Neural crest cell (in vitro differentiated cells): ENCODE data around the gene GRIK1. TPM values are rescaled to one million over a fixed set of nuclear protein-coding genes. Genes with fewer than 3 reads are reported as not detected.

Experiments used
- DNase-seq: peaks from one replicate; pipeline ENCODE4 v3.0.0; 2021; ENCODE audit warnings: low read depth, mixed read lengths, low spot score
- H3K27ac Mint-ChIP-seq: one replicate; pipeline ENCODE4 v1.8.0; 2021; ENCODE audit warnings: mild to moderate bottlenecking, mixed read lengths; ENCODE audit not compliant: unreplicated experiment
- H3K27me3 Mint-ChIP-seq: 2 replicates; pipeline ENCODE4 v1.8.0; 2021; ENCODE audit warnings: low read depth, mild to moderate bottlenecking, mixed read lengths
- H3K36me3 Mint-ChIP-seq: 2 replicates; pipeline ENCODE4 v1.8.0; 2021; ENCODE audit warnings: low read depth, mild to moderate bottlenecking, mixed read lengths
- H3K4me1 Mint-ChIP-seq: 2 replicates; pipeline ENCODE4 v1.8.0; 2021; ENCODE audit warnings: mixed read lengths
- H3K4me3 Mint-ChIP-seq: one replicate; pipeline ENCODE4 v1.8.0; 2021; ENCODE audit warnings: mild to moderate bottlenecking, mixed read lengths
- H3K9me3 Mint-ChIP-seq: 2 replicates; pipeline ENCODE4 v1.8.0; 2021; ENCODE audit warnings: mixed read lengths
- CTCF ChIP-seq: fragments of 200-600 bp; sonication (generic); conservative IDR thresholded peaks from 2 replicates; pipeline ENCODE4 v1.5.0; 2021; ENCODE audit warnings: antibody characterized with exemption, mild to moderate bottlenecking
- total RNA-seq: library from RNA; stranded (reverse); gene quantifications from 2 replicates; pipeline ENCODE4 v1.2.1, GENCODE V29; 2021

The GRIK1 gene
- total RNA-seq, 1 donor from 2014 or later, result 0.91 TPM

- no peaks in the 10 kb centered on the region for H3K27me3 Mint-ChIP-seq
- no peak overlapping the region for H3K27ac Mint-ChIP-seq
- peaks cover 15% of the 10 kb centered on the region for H3K36me3 Mint-ChIP-seq
- H3K4me1 Mint-ChIP-seq, result peaks cover 12% of the 10 kb centered on the region
- no peak for TF ChIP-seq CTCF
- DNase-seq, result no peak
- peaks cover 3% of the 10 kb centered on the region for H3K9me3 Mint-ChIP-seq
- H3K4me3 Mint-ChIP-seq, result no peak overlapping the region
Observed at GRCh38 chr21:29508301-29508700, 431.5 kb downstream of the GRIK1 start.

- Mint-ChIP-seq H3K36me3 (peaks cover 12% of the 10 kb centered on the region), H3K4me1 (peaks cover 10% of the 10 kb centered on the region), H3K27ac (no peak overlapping the region), H3K27me3 (no peaks in the 10 kb centered on the region), H3K4me3 (no peak overlapping the region), H3K9me3 (no peaks in the 10 kb centered on the region)
- TF ChIP-seq CTCF, result no peak
- DNase-seq, result no peak
Observed at GRCh38 chr21:29506947-29507346, 432.8 kb downstream of the GRIK1 start.

- H3K36me3 Mint-ChIP-seq, result peaks cover 12% of the 10 kb centered on the region
- no peak for TF ChIP-seq CTCF
- H3K4me1 Mint-ChIP-seq, result peaks cover 8% of the 10 kb centered on the region
- no peak overlapping the region for H3K27ac Mint-ChIP-seq
- peaks cover 3% of the 10 kb centered on the region for H3K9me3 Mint-ChIP-seq
- no peak overlapping the region for H3K4me3 Mint-ChIP-seq
- H3K27me3 Mint-ChIP-seq, result no peaks in the 10 kb centered on the region
- DNase-seq, result no peak
Observed at GRCh38 chr21:29506214-29506613, 433.6 kb downstream of the GRIK1 start.

- Mint-ChIP-seq H3K27ac (no peak overlapping the region), H3K9me3 (peaks cover 3% of the 10 kb centered on the region), H3K4me3 (no peak overlapping the region), H3K4me1 (peaks cover 5% of the 10 kb centered on the region), H3K36me3 (peaks cover 12% of the 10 kb centered on the region), H3K27me3 (no peaks in the 10 kb centered on the region)
- DNase-seq, result no peak
- TF ChIP-seq CTCF, result no peak
Observed at GRCh38 chr21:29504751-29505321, 435.0 kb downstream of the GRIK1 start.

- H3K27me3 Mint-ChIP-seq, result no peaks in the 10 kb centered on the region
Observed at GRCh38 chr21:29501451-29501850, 438.3 kb downstream of the GRIK1 start.

More at GRCh38 chr21:29501451-29501850, 438.3 kb downstream of the GRIK1 start:
- Mint-ChIP-seq H3K9me3 (peaks cover 8% of the 10 kb centered on the region), H3K27ac (no peak overlapping the region), H3K4me1 (no peaks in the 10 kb centered on the region), H3K36me3 (peaks cover 21% of the 10 kb centered on the region), H3K4me3 (no peak overlapping the region)
- no peak for TF ChIP-seq CTCF
- DNase-seq, result no peak
